T47D (cell line): Measurements from ENCODE around the gene B3GNT4.
"Not testable (repeated sequence)": the region's sequence is repeated elsewhere in the genome, so short reads cannot be mapped to it uniquely, and the experiment has no call there.

ENCODE experiments used
- DNase-seq, 2 experiments: peaks; one replicate each; pipeline versions ENCODE4 v3.0.0 to v3.0.0-alpha.2; 2011 to 2012; ENCODE audit warnings: low read depth in 1 of 2, low spot score in 1 of 2
- JUND ChIP-seq: IDR thresholded peaks from 2 replicates; pipeline ENCODE4 v1.6.1; 2012; ENCODE audit warnings: low read depth
- in situ Hi-C: cut with HindIII; loops from 2 replicates; pipeline ENCODE4 v1.10.0; 2016; ENCODE audit warnings: low sequenced_read_pairs, low pct_unique_long_range_greater_than_20kb

B3GNT4 gene

GRCh38 chr12:122195405-122195804 is 8.1 kb upstream of the B3GNT4 start:
- in situ Hi-C loops = no loop called here
- TF ChIP-seq JUND = no peak

GRCh38 chr12:122197612-122197966 is 5.9 kb upstream of the B3GNT4 start:
- TF ChIP-seq JUND = no peak
- in situ Hi-C loops = no loop called here
- no peak for DNase-seq

More at GRCh38 chr12:122195405-122195804, 8.1 kb upstream of the B3GNT4 start:
- no peak for DNase-seq

- no peak for DNase-seq
- in situ Hi-C loops = no loop called here
- no peak for TF ChIP-seq JUND
These were observed 3.8 kb upstream of the B3GNT4 start for GRCh38 chr12:122199484-122200355.

- no peak for DNase-seq
- TF ChIP-seq JUND = no peak
- in situ Hi-C loops = no loop called here
These were observed 2.9 kb upstream of the B3GNT4 start for GRCh38 chr12:122200541-122201175.

GRCh38 chr12:122201381-122201780 is 2.1 kb upstream of the B3GNT4 start:
- in situ Hi-C loops = no loop called here

GRCh38 chr12:122202017-122202416 is 1.5 kb upstream of the B3GNT4 start:
- in situ Hi-C loops = no loop called here
- no peak for DNase-seq
- no peak for TF ChIP-seq JUND

More at GRCh38 chr12:122201381-122201780, 2.1 kb upstream of the B3GNT4 start:
- no peak for TF ChIP-seq JUND
- no peak for DNase-seq

- in situ Hi-C loops, DNase-seq: not testable (repeated sequence)
These were observed 698 bp upstream of the B3GNT4 start for GRCh38 chr12:122202811-122203210.

- in situ Hi-C loops = no loop called here
- TF ChIP-seq JUND = no peak
- DNase-seq = no peak
These were observed 901 bp downstream of the B3GNT4 start for GRCh38 chr12:122204167-122205052.

- TF ChIP-seq JUND = no peak
- in situ Hi-C loops = no loop called here
- no peak for DNase-seq
These were observed 1.8 kb downstream of the B3GNT4 start for GRCh38 chr12:122205053-122205925.

GRCh38 chr12:122206111-122206881 is 2.8 kb downstream of the B3GNT4 start:
- peak in 1 of 2 experiments; percentile 30 for DNase-seq
- no peak for TF ChIP-seq JUND
- in situ Hi-C loops = no loop called here

- no peak for TF ChIP-seq JUND
- in situ Hi-C loops = no loop called here
- no peak for DNase-seq
These were observed 3.5 kb downstream of the B3GNT4 start for GRCh38 chr12:122206976-122207375.
